KBM-7 (cell line): Measurements from ENCODE around the gene RAD52.
"Not testable (repeated sequence)": the region's sequence is repeated elsewhere in the genome, so short reads cannot be mapped to it uniquely, and the experiment has no call there.

Experiments
- DNase-seq: peaks from one replicate; pipeline ENCODE4 v3.0.0-alpha.2; 2015
- in situ Hi-C: fragments of 300-500 bp; cut with MboI; formaldehyde crosslinking; loops from 2 replicates; pipeline ENCODE4 v1.14.3; 2020; ENCODE audit warnings: low sequenced_read_pairs, low pct_unique_long_range_greater_than_20kb, mixed read lengths

Gene RAD52

GRCh38 chr12:969821-970220 is 20.3 kb upstream of the RAD52 start:
- in situ Hi-C loops: no loop called here
- DNase-seq: no peak

- no peak for DNase-seq
- in situ Hi-C loops: no loop called here
Observed at GRCh38 chr12:968545-968944, 19.1 kb upstream of the RAD52 start.

GRCh38 chr12:967641-968040 is 18.1 kb upstream of the RAD52 start:
- in situ Hi-C loops: no loop called here
- no peak for DNase-seq

GRCh38 chr12:966724-967123 is 17.2 kb upstream of the RAD52 start:
- in situ Hi-C loops: no loop called here
- peak; percentile 52 for DNase-seq

GRCh38 chr12:958588-959123 is 9.2 kb upstream of the RAD52 start:
- no peak for DNase-seq

GRCh38 chr12:955939-956338 is 6.4 kb upstream of the RAD52 start:
- in situ Hi-C loops: no loop called here
- no peak for DNase-seq

More at GRCh38 chr12:958588-959123, 9.2 kb upstream of the RAD52 start:
- in situ Hi-C loops: no loop called here

- in situ Hi-C loops: no loop called here
- DNase-seq: no peak
Observed at GRCh38 chr12:954741-955140, 5.2 kb upstream of the RAD52 start.

- no peak for DNase-seq
Observed at GRCh38 chr12:953776-954175, 4.3 kb upstream of the RAD52 start.

GRCh38 chr12:951176-951575 is 1.7 kb upstream of the RAD52 start:
- in situ Hi-C loops: no loop called here
- no peak for DNase-seq

More at GRCh38 chr12:953776-954175, 4.3 kb upstream of the RAD52 start:
- in situ Hi-C loops: no loop called here

- DNase-seq: no peak
- in situ Hi-C loops: no loop called here
Observed at GRCh38 chr12:948238-948637, 1.3 kb downstream of the RAD52 start.

- DNase-seq: no peak
- in situ Hi-C loops: no loop called here
Observed at GRCh38 chr12:946631-947030, 2.9 kb downstream of the RAD52 start.

GRCh38 chr12:946212-946611 is 3.3 kb downstream of the RAD52 start:
- in situ Hi-C loops: no loop called here

GRCh38 chr12:944211-944610 is 5.3 kb downstream of the RAD52 start:
- peak; percentile 53 for DNase-seq
- in situ Hi-C loops: no loop called here

More at GRCh38 chr12:946212-946611, 3.3 kb downstream of the RAD52 start:
- no peak for DNase-seq

GRCh38 chr12:943051-943450 is 6.4 kb downstream of the RAD52 start:
- in situ Hi-C loops: no loop called here
- DNase-seq: no peak

- no peak for DNase-seq
- in situ Hi-C loops: no loop called here
Observed at GRCh38 chr12:938810-939209, 10.7 kb downstream of the RAD52 start.

- no peak for DNase-seq
- in situ Hi-C loops: no loop called here
Observed at GRCh38 chr12:936377-937345, 12.8 kb downstream of the RAD52 start.

- not testable (repeated sequence) for DNase-seq
Observed at GRCh38 chr12:935891-936290, 13.6 kb downstream of the RAD52 start.

GRCh38 chr12:931591-931990 is 17.9 kb downstream of the RAD52 start:
- DNase-seq: no peak
- in situ Hi-C loops: no loop called here

More at GRCh38 chr12:935891-936290, 13.6 kb downstream of the RAD52 start:
- in situ Hi-C loops: not testable (repeated sequence)

- DNase-seq: no peak
- in situ Hi-C loops: no loop called here
Observed at GRCh38 chr12:931060-931459, 18.4 kb downstream of the RAD52 start.

- no peak for DNase-seq
- in situ Hi-C loops: no loop called here
Observed at GRCh38 chr12:926641-927040, 22.9 kb downstream of the RAD52 start.
